HG03558 (cell line): Measurements from ENCODE around the gene POU3F2.

Experiments used
- ATAC-seq: cut with Tn5 transposase; IDR thresholded peaks from one replicate; pipeline ENCODE4 v1.9.1; 2021; ENCODE audit warnings: moderate number of reproducible peaks; ENCODE audit not compliant: unreplicated experiment; ENCODE audit errors: extremely low read depth

POU3F2 gene

DNA sequence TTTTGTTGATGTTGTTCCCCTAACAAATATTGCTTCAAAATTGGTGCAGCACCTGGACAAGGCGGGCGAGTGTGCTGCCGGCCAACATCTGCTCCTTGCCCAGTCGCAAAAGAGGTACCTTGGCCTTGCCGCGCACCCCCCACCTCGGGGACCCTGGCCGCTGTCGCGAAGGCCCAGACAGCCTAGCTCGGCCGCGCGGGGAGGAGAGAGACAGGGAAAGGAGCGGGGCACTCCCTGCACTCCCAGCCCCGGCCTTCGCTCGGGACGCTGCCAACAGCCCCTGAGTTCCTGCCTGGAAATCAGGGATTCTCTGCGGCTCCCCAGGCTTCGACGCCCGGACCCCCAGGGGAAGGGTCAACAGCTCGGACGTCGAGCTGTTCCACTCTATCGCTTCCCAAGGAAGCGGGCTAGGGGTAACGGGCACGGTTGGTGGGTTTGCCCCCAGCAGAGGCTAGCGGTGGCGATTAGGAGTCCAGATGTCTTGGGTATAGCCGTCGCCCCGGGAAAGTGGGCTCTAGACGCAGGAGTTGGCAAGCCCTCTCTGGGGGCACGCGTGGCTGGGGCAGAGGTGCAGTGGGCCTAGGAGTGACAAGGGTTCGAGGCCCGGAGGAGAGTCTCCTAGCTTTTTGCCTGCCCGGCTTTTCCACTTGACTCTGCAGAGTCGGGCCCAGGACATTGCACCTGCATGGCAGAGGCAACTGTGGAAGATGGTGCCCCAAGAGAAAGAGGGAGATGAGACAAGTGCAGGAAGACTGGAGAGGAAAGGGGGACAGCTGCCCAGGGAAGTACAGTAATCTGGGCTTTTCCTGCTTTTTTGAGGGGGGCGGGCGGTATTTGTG, 8.2 kb downstream of the POU3F2 start:
- no peak for ATAC-seq

DNA sequence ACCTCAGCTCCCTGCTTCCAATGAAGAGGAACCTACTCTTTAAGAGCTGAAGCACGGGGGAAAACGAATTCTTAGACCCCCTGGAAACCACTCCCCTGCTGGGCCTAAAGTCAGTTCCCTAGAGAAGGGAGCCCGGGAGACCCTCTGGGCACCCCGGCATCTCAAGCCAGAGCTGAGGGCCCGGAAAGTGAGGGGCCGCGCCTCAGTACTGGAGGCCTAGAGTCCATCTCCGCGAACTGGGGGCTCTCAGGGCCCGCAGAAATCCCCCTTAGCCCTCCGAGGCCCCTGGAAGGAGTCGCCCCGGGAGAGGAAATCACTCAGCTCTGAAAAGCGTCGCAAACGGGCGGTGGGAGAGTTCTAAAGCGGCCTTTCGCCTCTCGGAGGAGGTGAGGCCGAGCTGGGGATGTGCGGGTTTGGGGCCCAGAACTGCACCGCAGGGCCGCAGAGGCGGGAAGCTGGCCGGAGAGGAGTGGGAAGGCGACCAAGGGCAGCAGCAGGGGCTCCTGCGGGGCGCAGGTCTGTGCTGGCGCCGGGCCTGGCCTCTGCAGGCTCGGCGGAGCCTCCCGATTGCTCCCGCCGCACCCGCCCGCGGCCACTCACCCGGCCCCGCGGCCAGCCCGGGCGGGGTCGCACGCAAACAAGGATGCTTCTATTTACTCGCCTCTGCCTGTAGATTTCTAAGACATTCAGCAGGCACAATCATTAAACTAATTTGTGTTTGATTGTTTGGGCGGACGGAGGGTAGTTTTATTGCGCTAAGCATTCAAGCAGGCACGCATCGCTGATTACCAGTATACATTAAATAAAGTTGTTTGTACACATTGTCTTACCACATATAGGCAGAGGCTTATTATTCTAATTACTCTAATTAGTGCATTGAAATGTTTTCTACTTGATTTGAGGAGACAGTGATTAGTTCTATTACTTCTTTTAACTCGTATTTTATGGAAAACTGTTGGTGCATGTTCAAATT, 9.2 kb downstream of the POU3F2 start:
- ATAC-seq, result no peak

DNA sequence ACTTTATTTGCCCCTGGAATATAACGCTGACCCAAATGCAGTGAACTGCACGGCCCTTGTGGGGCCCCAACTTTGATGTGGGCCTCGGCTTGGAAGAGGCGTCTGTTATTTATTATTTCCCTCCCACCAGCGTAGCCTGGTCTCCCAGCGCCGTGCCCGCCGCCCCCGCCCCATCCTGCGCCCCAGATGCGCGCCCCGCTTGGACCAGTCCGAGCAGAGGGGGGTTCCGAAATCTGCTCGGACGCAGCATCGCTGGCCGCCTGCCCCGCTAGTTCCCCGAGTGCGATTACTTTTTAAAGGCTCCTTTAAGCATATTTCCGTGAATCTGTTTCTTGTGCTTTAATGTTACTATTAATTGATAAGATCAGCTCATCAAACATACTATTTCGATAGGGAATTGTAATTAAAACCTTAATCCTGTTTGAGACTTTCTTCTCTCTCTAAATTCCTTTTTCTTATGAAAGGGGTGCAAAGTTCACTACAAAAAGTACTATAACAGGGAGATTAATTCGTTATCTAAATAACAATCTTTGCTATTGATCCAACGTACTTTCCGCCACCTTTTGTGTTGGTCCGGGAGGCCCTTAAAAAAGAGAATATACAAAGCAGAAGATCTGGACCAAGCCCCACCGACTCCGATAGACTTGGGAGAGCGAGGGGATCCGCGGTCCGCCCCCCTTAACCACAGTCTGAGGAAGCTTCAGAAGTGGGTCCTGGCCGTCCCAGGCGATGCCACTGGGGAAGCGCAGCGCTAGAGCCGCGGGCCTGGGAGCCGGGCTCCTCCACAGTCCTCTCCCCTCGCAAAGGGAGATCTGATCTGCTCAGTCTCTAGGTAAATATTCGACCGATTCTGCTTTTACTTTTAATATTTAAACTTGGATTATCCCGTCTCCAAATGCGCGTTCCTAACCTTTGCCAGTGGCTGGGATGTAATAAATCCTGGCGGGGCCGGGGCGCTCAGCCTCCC, 10.2 kb downstream of the POU3F2 start:
- ATAC-seq, result no peak

DNA sequence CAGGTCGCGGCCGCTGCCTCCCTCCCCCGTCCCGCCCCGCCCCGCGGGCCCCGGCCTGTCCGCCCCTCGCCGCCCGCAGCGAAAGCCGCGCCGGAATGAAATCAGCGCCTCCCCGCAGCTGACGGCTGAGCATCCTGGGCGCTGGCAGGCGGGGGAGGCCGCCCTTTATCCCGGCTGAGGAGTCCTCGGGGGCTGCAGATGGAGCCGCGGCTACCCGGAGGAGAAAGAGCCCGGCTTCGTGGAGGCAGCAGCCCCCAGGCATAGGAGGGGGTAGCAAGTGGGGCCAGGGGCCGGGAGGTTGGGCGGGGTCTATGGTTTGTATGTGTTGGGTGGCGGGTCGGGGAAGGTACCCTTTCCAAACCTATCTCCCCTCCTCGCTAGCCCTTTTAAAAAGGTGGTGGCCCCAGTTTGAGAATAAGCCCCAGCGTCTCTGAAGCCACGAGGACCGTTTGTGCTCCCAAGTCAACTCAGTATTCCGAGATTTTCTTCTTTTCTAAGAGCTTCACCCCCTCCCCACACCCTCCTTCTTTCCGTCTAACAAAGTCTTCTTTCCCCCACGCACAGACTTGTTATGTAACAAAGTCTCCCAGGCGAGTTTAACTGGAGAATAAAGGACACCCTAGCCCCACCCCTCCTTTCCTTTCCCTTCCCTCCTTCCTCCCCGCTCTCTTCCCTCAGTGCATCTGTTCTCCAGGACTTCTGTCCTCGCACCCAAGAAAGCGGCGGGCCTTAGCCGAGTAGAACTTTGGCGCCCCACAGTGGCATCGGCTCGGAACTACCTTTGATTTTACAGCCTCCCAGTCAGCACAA, 11.0 kb downstream of the POU3F2 start:
- no peak for ATAC-seq

DNA sequence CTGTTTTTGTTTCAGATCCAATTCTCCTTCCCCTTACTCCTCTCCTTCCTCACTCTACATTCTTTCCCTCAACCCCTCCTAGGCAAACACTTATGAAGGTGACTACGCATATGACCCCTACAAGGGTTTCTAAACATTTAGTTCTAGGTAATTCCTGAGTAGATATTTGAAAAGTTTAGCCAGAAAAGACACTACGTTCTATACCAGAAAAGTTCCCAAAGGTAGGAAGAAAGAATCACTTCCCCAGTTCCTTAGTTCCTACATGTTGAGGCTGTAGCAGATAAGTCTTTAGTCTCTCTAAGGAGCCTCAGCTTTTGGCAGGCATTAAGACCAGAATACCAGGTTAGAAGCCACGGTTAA, 11.6 kb downstream of the POU3F2 start:
- ATAC-seq, result no peak

DNA sequence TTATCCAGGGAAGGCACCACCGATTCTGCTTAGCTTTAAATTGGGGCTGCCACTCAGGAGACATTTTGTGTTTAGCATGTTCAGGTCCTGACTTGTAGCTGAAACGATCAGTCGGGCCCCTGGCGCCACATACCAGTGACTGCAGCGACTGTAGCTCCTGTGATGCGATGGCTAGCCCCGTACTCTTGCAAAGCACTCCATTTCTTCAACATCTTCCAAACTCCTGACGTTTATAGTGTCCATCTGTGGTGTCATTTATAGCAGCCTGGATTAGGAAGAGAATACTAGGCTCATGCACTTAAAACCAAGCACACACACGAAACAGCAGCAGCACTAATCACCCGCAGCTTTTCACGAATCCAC, 13.0 kb downstream of the POU3F2 start:
- no peak for ATAC-seq

DNA sequence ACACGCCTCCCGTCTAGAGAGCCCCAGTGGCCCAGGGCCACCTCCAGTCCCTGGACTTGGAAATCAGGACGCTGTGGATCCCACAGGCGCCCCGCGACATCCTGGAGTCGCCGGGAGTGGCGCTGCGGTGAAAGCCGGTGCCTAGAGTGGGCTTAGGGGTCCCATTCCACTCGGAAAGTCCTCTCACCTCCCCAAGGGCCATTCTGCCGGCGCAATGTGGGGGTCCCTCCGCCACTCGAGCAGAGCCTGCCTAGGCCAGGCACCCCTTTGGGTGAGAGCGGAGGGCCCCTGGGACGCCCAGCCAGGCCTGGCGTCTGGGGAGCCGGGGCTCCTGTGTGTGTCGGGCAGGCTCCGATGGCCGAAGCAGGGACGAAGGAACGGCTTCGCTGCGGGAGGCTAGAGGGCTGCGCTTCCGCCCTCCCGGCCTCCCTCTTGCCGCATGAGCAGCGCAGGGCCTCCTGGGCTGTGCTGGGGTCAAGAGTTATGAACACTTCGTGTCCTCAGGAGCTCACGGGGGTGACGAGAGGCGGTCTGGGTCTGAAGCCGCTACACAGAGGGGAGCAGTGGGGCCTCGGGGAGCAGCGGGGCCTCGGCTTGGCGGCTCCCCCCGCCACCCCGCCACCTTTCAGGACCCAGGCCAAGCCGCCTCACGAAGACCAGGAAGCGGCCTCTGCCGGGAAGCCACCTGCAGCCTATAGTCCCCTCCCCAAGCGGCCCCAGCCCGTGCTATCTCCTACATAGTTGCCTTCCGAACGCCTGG, 13.6 kb downstream of the POU3F2 start:
- ATAC-seq, result no peak

DNA sequence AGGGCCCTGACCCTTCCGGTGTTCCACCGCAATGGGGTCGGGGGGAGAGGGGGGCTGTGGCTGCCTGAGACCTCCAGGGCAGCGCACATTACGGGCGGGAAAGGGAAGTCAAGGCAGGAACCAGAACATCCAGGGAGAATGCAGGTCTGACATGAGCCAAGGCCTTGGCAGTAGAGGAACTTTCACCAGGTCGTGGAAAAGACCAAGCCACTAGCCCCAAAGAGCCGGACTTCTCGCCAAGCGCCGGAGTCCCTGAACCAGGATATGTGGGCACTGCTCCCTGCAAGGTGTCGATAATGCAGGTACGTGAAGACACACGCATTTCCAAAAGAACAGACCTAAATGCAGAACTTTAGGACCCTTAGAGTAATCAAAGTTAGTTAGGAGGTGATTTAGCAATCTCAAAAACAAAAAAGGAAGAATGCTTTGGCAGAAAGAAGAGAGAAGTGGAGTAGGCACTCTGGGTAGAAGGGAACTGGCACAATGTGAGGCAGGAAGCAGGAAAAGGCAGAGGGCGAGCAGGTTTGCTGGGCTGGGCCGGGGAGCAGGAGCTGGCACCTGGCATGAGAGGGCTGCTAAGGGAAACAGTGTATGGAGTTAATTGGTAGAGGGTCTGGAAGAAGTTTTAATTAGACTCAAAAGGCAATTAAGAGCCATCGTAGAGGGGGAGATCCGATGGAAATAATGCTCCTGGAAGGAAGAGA, 14.3 kb downstream of the POU3F2 start:
- ATAC-seq, result no peak

DNA sequence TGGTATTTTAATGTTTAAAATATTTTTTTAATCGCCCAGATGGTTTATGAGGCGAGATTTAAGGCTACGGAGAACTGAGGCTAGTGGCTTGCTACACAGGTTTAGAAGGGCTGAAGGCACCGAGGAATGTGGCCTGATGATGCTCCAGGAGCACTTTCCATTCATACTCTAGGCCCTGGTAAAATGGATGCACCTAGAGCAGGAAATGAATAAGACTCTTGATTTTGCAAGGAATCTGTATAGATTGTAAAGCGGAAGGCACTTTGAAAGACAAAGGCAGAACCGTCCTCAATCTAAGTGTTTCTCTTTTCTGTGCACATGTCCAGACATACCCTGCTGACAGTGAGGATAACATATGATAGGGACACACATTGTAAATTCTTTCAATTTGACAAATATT, 30.1 kb downstream of the POU3F2 start:
- no peak for ATAC-seq

DNA sequence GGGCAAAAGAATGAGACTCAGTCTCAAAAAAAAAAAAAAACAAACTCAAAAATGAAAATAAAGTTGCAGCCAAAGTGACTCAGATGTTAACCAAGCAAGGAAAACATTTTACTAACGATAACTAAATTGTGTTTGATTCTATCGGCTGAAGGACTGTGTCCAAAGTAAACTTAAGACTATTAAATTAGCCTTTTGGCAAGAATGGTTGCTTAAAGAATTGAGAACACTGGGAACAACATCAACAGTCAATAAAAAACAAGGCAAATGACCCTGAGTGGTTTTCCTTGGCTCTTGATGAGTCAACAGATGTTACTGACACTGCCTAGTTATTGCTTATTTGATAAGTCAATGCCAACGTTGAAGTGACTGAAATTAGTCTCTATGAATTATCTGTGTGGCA, 36.7 kb downstream of the POU3F2 start:
- no peak for ATAC-seq

DNA sequence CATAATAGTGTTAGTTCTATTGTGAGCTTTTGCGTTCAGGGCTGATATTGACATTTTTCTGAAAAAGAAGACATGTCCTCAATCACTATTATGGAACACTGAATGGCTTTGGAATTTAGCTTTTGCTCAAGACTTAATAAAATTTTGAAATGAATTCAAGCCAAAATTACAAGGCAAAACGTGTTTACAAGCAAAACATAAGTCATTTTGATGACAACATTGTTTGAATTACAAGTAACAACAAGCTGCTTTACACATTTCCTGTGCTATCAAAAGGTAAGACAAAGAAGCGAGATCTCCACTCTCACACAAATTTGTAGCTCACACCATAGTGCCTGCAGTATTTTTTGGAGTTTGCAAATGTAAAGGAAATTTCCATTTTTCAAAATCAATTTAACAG, 37.4 kb downstream of the POU3F2 start:
- ATAC-seq, result no peak

DNA sequence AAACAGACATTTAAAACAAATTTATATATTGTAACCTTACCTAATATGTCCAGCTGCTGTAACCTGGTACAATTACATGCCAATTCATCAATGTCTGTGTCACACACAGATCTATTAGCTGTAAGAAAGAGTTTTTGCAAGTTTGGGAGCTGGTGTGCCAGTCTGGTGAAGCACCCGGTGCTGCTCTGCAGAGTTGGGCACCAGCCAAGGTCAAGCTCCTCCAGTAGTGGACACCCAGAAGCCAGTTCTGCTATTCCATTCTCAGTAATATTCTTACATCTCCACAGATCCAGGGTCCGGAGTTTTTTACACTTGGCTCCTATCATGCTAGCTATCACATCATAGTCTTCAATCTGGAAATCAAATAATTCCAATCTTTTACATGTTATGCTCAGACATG, 41.0 kb downstream of the POU3F2 start:
- no peak for ATAC-seq

DNA sequence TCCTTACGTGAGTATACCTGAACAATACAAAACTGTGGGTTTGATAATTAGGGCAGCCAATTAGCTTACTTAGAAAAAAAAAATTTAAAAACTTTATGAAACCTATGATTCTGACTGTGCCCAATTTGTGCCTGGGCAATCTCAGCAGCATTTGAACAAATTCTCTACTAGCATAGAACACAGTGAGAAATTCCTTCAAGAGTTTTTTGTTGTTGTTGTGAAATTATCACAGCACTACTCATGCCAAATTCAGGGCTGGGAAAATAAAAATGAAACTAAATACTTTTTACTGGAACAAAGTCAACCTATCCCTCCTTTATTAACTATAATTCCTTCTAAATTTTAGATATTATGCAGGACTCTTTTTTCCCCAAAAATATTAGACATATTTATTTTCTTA, 42.9 kb downstream of the POU3F2 start:
- no peak for ATAC-seq

DNA sequence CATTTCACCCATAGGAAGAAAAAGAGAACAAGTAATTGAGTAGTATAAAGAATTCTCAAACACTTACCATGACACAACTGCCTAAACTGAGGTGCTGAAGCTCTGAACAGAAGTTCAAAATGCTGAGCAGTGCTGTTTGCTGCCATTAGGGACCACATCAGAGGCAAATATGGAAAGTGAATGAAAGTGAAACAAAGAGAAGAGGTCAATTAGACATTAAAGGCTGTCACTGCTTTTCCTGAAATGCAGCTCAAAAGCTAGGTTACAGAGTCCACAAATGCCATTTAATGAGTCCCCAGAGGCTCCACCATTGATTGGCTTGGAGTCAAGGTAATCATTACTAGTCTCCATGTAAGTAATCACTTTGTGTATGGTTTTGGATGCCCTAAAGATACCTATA, 46.1 kb downstream of the POU3F2 start:
- ATAC-seq, result peak; percentile 78

DNA sequence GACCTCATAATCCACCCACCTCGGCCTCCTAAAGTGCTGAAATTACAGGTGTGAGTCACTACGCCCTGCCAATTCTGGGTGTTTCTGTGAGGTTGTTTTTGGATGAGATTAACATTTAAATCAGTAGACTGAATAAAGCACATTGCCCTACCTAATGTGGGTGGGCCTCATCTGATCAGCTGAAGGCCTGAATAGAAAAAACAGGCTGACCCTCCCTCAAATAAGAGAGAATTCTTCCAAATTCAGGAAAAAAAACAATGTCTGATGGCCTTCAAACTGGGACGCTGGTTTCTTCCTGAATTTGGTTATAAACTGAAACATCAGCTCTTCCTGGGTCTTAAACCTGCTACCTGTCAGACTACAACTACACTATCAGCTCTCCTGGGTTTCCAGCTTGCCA, 51.0 kb downstream of the POU3F2 start:
- no peak for ATAC-seq

DNA sequence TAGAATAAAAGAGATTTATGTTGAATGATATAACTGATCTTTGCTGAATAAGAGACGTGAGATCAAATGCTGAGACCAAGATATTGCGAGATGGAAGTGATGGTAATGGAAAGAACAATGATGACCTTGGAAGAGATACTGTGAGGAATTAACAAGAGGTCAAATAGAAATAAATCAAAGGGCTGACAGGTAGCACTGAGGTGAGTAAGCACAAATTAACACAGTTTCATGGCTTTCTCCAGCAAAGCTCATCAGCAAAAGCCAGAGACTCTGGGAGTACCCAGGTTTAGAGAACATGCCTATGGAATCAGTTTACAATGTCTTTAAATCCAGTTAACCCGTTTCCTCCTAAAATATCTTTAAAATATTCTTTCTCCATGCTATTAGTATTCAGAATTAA, 53.3 kb downstream of the POU3F2 start:
- no peak for ATAC-seq
